ENCODE measurements around the gene LYZL2. TPM values are rescaled to one million over a fixed set of nuclear protein-coding genes. Genes with fewer than 3 reads are reported as not detected.

LYZL2 gene
- total and polyA plus RNA-seq, 2 donors = not detected

GRCh38 chr10:30573721-30574431 lies 55.7 kb downstream of the LYZL2 start:
- 85% methylated on average over 7 of the region's 7 CpGs for WGBS
- Histone ChIP-seq H3K36me3 (ENCODE audit: insufficient read depth) (peaks cover 1% of the 10 kb centered on the region), H3K4me3 (ENCODE audit: low read depth, low read length) (no peak overlapping the region), H3K4me1 (ENCODE audit: insufficient read depth) (no peaks in the 10 kb centered on the region), H3K27ac (ENCODE audit: low read depth) (no peak overlapping the region)
- DNase-seq (ENCODE audit: extremely low spot score) = no peak

DNA sequence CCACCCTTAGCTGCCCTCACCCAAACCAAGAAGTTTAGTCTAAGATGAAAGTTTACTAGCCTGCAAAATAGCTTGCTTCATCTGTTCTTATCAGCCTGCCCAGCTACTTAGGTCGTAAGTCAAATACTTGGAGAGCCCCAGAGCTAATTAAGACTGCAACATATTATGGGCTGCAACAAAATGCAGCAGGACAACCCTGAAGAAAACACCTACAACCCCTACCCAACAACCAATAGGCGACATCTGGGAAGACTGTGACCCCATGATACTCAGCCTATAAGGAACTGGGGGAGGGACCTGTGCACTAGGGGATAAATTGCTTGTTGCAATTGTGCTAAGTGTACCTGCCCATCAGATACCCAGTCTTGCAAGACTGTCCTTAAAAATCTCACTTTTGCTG lies 64.1 kb downstream of the LYZL2 start:
- DNase-seq (ENCODE audit: extremely low spot score) = no peak
- Histone ChIP-seq H3K4me1 (ENCODE audit: insufficient read depth) (no peaks in the 10 kb centered on the region), H3K4me3 (ENCODE audit: low read depth, low read length) (no peak overlapping the region), H3K27ac (ENCODE audit: low read depth) (no peak overlapping the region), H3K36me3 (ENCODE audit: insufficient read depth) (no peaks in the 10 kb centered on the region)
- WGBS = 60% methylated on average over 2 of the region's 2 CpGs

DNA sequence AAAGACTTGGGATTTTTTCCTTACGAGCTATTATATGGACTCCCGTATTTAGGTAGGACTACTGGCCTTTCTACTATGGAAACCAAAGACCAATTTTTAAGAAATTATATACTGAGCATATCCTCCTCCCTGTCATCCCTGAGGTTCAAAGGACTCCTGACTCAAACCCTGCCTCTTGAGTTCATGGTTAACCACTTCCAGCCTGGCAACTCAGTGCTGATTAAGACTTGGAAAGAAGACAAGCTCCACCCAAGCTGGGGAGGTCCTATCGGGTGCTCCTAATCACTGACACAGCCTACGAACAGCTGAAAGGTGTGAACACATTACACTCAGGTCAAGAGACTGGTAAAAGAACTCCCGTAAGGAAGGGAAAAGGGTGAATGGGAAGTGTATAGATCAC lies 66.8 kb downstream of the LYZL2 start:
- Histone ChIP-seq H3K36me3 (ENCODE audit: insufficient read depth) (no peaks in the 10 kb centered on the region), H3K4me3 (ENCODE audit: low read depth, low read length) (no peak overlapping the region), H3K4me1 (ENCODE audit: insufficient read depth) (no peaks in the 10 kb centered on the region), H3K27ac (ENCODE audit: low read depth) (no peak overlapping the region)
- WGBS = 90% methylated on average over 5 of the region's 5 CpGs
- no peak for DNase-seq (ENCODE audit: extremely low spot score)

Other genes starting within 250 kb of the LYZL2 start
- 16.5 TPM for gene MAP3K8, start 195.6 kb downstream of the LYZL2 start, total RNA-seq
- 19.6 TPM for gene MAP3K8, start 195.6 kb downstream of the LYZL2 start, polyA plus RNA-seq